ENCODE data around the gene ZNF143.

ZNF143 gene

DNA sequence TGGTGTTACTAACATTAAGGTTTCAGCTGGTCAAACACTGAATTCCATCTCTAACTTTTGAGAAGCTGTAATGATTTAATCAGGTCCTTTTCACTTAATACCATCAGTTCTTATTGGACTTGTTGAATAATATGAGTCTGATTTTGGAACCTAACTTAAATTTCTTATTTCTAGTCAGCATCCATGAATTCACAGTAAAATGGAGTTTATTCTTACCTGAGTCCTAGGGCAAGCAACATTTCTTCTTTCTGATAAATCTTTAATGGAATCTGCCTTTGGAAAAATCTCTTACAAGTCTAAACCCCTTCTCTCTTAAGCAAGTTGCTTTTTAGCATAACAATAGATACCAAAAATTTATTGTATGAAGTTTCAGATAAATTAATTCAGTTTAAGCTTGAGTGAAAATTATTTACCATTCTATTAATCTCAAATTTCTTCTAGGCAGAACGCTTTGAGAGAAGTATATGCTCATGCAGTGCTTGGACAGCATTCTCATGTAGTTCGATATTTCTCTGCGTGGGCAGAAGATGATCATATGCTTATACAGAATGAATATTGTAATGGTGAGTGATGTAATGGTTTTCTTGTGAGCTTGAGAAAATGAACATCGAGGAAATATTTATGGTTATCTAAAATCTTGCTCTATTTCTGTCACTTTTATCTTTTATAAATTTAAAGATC is 116.0 kb downstream of the ZNF143 start:
- no peak for DNase-seq

GRCh38 chr11:9577556-9577955 is 116.7 kb downstream of the ZNF143 start:
- DNase-seq, result no peak
